GM18868 (cell line): ENCODE data around the gene PRDM16.

Source experiments
- ATAC-seq: cut with Tn5 transposase; IDR thresholded peaks from one replicate; pipeline ENCODE4 v1.9.1; 2021; ENCODE audit warnings: mild to moderate bottlenecking, moderate library complexity; ENCODE audit not compliant: unreplicated experiment

The PRDM16 gene

DNA sequence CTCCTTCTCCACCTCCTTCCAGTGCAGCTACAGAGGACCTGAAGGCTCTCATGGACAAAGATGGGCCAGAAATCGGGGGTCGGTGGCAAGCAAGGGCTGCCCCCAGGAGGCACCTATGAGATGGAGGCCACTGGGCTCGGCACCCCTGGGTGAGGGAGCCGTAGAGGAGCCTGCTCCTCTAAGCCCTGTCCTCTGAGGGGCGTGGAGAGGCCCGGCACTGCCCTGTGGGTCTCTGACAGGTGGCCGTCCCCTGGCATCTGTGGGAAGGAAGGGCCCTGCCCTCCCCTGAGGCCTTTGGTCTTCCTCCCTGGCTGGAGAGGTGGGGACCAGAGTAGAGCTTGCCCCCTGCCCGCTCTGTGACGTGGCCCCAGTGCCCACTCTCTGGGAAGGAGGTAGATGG lies 30.9 kb downstream of the PRDM16 start:
- ATAC-seq = no peak

DNA sequence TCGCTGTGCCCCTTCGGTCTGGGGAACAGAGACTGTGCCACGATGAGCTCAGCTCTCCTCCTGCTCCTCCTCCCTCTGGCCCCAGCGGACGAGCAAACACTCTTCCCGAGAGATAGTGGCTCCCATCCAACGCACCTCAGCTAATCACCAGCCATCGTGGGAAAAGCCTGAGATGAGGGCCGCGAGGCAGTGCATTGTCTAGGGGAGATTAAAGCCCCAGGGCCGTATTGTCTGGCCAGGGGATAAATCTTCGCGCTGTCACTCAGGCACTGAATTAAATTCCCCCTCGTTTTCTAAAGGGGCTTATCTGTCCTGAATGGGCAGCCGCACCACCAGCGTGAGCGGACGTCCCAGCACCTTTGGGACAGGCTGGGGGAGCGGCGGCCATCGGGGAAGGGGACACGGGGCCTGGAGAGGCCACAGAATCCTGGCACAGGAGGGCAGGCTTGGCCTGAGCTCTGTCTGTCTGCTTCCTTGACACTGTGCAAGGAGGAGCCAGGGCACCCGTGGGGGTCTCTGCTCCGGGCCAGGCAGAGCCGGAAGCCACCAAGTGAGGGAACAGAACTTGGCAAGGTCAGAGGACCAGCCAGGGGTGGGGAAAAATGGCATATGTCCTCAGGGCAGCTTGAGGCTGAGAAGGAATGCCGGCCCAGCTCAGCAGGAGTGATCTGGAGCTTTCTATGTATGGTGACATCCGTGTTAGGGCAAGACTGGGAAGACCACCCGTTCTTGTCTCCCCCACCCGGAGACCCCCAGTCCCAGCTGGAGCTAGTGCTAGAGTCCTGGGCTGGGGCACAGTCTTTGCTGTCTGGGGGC lies 32.3 kb downstream of the PRDM16 start:
- ATAC-seq = no peak

DNA sequence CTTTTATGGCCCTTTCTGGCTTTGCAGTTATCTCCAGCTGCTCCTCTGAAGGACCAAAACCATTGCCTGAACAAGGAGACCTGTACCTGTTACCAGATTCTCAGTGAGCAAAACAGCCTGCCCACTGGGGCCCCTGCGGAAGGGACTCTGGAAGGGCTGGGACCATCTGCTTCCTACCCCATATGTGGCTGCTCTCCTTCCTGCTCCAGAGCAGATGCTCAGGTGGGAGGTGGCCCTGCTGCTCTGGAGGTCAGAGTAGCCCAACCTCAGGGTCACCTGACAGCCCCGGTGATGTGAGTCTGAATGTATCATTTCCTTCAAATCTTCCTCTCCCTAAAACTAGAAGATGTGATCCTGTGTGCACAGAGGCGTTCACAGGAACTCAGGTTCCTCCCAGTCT lies 33.6 kb downstream of the PRDM16 start:
- no peak for ATAC-seq

DNA sequence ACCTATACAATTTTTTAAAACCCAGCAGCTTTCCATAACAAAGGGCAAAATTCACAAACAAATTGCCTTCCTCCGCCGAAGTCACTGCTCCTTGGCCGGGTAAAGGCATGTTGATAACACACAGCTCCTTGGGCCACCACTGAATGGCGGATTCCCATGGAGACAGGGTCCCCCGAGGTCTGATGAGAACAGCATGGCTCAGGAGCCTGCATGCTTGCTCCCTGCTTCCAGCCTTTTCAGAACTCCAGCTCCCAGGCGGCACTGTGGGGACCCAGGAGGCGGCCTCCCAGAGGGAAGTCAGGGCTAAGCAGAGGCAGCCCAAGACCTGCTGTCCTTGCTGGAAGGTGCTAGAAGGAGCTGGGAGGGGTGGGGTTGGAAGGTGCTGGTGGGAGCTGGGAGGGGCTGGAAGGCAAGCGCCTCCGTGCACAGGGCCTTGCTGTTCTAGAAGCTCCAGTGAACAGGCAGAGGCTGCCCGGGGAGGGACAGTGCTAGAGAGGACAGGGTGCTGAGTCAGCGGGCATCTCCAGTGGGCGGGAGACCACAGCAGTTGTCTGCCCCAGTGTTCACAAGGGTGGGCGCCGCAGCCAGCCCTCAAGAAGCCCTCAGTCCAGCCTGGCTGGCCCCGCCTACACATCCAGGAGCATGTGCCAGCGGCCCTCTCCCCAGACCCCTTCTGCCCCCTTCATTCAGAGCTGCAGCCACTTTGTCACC lies 35.1 kb downstream of the PRDM16 start:
- ATAC-seq = no peak

DNA sequence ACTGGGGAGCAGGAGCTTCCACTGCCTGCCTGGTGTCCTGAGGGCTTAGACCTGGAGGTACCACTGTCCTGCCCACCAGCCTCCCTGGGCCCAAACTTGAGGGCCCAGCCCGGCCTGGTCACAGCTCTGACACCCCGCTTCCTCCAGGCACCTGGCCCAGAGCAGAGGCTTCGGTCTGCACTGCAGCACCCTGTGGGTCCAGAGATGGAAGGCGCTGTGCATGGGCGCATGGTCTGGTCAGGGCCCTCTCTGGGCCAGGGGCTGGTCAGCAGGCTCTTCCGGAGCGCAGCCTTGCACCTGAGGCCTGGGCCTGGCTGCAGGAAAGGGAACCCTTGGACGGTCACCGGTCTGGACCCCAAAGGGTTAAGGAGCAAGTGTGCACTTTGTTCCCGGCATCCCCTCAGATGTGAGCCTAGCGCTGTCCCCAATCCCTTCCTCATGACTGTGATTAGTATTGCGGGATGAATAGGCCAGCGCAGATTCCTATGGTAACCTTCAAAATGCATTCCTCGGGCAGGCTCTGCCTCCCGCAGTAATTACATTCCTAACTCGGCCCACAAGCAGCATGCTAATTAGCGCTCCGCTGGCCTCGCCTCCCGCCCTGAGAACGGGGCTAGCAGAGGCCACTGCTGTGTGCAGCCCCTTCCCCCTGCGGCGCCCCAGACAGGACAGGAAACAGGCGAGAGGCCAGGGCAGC lies 36.3 kb downstream of the PRDM16 start:
- no peak for ATAC-seq

DNA sequence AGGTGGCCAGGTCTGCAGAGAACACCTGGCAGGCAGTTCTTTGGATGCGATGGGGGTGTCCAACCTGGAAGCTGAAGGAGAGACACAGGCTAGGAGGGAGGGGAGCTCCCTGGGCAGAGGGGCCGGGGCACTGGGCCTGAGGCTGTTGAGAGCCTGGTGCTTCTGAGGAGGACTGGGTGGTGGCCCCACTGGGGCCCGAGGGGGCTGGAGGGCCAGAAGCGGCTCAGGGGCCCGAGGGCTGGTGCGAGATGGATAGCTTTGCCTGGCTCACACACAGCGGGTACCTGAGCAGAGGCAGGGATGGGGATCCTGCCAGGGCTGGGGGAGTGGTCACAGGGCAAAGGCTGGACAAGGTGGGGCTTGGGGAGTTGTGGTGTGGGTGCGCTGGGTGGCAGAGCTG lies 37.2 kb downstream of the PRDM16 start:
- ATAC-seq = no peak

- ATAC-seq = no peak
Observed at GRCh38 chr1:3107201-3107600, 38.2 kb downstream of the PRDM16 start.

DNA sequence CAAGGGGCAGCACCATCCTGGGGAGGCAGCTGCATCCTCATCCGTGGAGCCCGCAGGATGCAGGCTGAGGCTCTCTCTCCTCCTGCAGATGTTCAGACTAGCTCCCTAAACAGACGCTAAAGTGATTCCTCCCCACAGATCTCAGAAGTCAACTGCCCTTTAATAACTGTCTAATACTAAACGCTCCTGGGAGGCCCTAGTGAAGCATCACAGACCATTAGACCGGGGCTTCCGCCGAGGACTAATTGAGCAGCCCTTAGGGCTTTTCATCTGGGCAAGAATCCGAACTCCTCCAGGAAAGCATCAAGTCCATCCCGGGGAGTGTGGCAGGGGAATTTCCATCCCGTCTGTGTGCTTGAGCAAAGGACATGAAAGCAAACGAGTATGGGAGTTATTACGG lies 40.4 kb downstream of the PRDM16 start:
- no peak for ATAC-seq

- ATAC-seq = no peak
Observed at GRCh38 chr1:3111348-3112021, 42.5 kb downstream of the PRDM16 start.

DNA sequence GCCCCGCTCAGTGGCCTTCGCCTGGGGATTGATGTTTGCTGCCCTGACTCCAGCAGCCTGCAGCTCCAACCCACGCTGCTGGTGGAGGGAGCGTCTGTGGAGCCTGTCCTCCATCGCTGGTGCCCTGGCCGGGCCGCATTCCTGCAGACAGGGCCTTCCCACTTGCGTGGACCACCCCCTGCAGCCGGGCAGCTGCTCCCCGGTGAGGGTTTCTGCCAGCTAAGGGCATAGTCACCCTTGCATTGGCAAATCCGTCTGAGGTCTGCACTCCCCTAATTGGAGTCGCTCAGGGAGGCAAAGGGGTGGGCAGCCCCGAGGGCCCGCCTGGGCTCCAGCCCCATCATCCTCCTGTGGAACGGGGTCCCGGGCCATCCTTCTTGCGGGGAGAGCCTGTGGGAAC lies 43.5 kb downstream of the PRDM16 start:
- no peak for ATAC-seq

GRCh38 chr1:3113047-3113740 lies 44.2 kb downstream of the PRDM16 start:
- no peak for ATAC-seq

DNA sequence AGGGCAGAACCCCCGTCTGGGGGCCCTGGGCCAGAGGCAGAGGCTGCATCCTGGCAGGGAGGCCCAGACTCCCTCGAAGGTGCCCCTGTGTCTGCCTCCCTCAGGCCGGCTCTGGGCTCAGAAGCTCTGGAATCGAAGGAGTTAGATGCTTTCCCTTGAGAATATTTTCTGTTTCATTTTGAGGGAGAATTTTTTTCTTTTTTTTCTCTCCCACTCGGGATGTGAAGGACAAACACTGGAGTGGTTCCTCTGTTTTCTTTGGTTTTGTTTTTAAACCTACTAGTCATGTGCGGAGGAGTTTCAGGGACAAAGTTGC lies 44.7 kb downstream of the PRDM16 start:
- no peak for ATAC-seq

DNA sequence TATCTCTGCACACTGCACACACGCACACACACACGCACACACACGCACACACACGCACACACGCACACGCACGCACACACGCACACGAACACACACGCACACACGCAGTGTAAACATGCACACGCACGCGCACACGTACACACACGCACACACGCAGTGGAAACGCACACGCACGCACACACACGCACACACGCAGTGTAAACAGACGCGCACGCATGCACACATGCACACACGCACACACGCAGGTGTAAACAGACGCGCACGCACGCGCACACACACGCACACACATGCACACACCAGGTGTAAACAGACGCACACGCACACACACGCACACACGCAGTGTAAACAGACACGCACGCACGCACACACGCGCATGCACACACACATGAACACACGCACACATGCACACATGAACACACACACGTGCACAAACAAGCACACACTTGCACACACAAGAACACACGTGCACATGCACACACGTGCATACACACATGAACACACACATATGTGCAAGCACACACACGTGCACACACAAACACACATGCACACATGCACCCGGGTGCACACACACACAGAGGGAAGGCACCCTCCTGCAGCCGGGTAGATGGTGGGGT lies 45.2 kb downstream of the PRDM16 start:
- ATAC-seq = no peak

- ATAC-seq = no peak
Observed at GRCh38 chr1:3114846-3115245, 45.8 kb downstream of the PRDM16 start.

GRCh38 chr1:3115275-3116149 lies 46.5 kb downstream of the PRDM16 start:
- no peak for ATAC-seq

DNA sequence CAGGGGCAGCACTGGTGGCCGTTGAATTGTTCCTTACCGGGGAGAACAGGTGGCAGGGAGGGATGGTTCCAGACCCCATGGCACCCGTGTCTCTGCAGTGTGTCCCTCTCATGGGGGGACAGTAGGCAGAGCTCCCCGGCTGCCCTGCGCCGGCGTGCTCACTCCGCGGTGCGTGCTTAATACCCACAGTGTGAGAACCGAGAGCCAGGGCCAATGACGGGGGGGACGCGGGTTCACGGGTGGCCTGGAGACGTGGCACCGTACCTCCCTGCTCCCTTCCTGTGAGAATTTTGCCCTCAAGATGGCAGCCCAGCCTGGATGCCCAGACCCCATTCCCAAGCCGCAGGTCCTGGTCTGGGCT lies 47.1 kb downstream of the PRDM16 start:
- no peak for ATAC-seq

GRCh38 chr1:3116560-3116959 lies 47.6 kb downstream of the PRDM16 start:
- ATAC-seq = no peak

GRCh38 chr1:3117879-3118278 lies 48.9 kb downstream of the PRDM16 start:
- ATAC-seq = no peak

GRCh38 chr1:3119061-3119460 lies 50.1 kb downstream of the PRDM16 start:
- ATAC-seq = no peak

DNA sequence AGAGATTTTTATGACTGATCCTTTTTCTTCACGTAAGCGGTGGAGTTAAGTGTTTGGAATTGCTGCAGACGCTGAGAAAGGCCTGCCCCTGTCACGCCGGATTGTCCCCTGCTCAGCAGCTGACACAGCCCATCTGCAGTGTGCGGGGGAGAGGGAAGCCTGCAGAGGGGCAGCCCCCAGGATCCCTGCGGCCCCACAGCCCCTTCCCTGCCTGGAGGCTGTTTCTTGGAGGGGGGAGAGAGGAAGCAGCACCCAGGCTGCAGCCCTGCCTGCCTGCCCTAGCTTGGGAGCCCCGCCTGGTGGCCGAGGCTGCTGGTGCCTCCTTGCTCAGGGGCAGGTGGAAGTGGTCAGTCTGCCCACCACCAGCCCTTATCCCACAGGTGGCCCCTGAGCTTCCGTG lies 50.7 kb downstream of the PRDM16 start:
- ATAC-seq = no peak
